H1 (cell line): Measurements from ENCODE around the gene RSPH6A. TPM values are rescaled to one million over a fixed set of nuclear protein-coding genes. Genes with fewer than 3 reads are reported as not detected.

Experiments used
- CBX8 ChIP-seq: fragments of 300-800, 300-1000 bp; sonication (generic); IDR thresholded peaks from 2 replicates; pipeline ENCODE4 v1.7.1; 2016; ENCODE audit warnings: low read depth, low read length, borderline replicate concordance
- CHD7 ChIP-seq: fragments of 300-600 bp; sonication (generic); IDR thresholded peaks from 2 replicates; pipeline ENCODE4 v1.7.1; 2012; ENCODE audit warnings: low read length, moderate library complexity, mild to moderate bottlenecking, inconsistent platforms; ENCODE audit not compliant: insufficient replicate concordance
- EZH2 ChIP-seq: fragments of 200-600 bp; sonication (generic); IDR thresholded peaks from 2 replicates; pipeline ENCODE4 v1.7.1; 2012; ENCODE audit warnings: low read depth, mild to moderate bottlenecking, moderate library complexity, low read length, inconsistent platforms; ENCODE audit not compliant: severe bottlenecking
- KDM1A ChIP-seq: fragments of 200-600, 300-600 bp; sonication (generic); IDR thresholded peaks from 2 replicates; pipeline ENCODE4 v1.7.1; 2016; ENCODE audit warnings: mild to moderate bottlenecking, low read length, borderline replicate concordance
- POLR2A ChIP-seq, 2 experiments: IDR thresholded peaks; 1 replicate in 1 of 2; 2 replicates in 1 of 2; pipeline ENCODE4 v1.6.1; 2011; ENCODE audit warnings: low read depth in 2 of 2, low read length in 2 of 2, mild to moderate bottlenecking in 2 of 2; ENCODE audit errors: control extremely low read depth in 1 of 2
- SAP30 ChIP-seq: fragments of 300-600 bp; sonication (generic); IDR thresholded peaks from 2 replicates; pipeline ENCODE4 v1.7.1; 2012; ENCODE audit warnings: low read length, moderate library complexity, mild to moderate bottlenecking, inconsistent platforms; ENCODE audit not compliant: insufficient read depth, insufficient replicate concordance
- TAF7 ChIP-seq: optimal IDR thresholded peaks from 2 replicates; pipeline ENCODE3; 2011; ENCODE audit warnings: low read depth, mild to moderate bottlenecking, inconsistent platforms, low read length, moderate library complexity, borderline replicate concordance
- TCF12 ChIP-seq: IDR thresholded peaks from 2 replicates; pipeline ENCODE4 v1.6.1; 2011; ENCODE audit warnings: low read depth, mild to moderate bottlenecking, low read length
- polyA plus RNA-seq, 7 experiments: library from polyadenylated mRNA; depleted of rRNA in 3 of 7; stranded (reverse) in 5 of 7; unstranded in 2 of 7; fragments of >200 nt in 5 of 7; fragments of 200-250 nt in 2 of 7; gene quantifications; 1 replicate in 5 of 7; 2 replicates in 1 of 7; 4 replicates in 1 of 7; pipeline versions ENCODE4 v1.2.1 to v1.2.3, GENCODE V29; 2011 to 2013; ENCODE audit warnings: missing spikeins in 2 of 7, mixed read lengths in 2 of 7
- total RNA-seq: library from RNA; stranded (reverse); fragmentation: NEBNext Ultra II Directional; extraction: Animal tissue kit (Norgen Biotek cat#: 25700); gene quantifications from 2 replicates; pipeline ENCODE4 v1.2.1, GENCODE V29; 2021
- TF ChIP-seq, protein P1 (sequence below): IDR thresholded peaks from 2 replicates; pipeline ENCODE4 v1.6.1; 2012; ENCODE audit warnings: inconsistent platforms

Gene RSPH6A
- total and polyA plus RNA-seq, 2 of the 8 experiments (the other 6 are each of a cell fraction or from before 2014, with no cell fraction given): 0.05 to 0.19 TPM

DNA sequence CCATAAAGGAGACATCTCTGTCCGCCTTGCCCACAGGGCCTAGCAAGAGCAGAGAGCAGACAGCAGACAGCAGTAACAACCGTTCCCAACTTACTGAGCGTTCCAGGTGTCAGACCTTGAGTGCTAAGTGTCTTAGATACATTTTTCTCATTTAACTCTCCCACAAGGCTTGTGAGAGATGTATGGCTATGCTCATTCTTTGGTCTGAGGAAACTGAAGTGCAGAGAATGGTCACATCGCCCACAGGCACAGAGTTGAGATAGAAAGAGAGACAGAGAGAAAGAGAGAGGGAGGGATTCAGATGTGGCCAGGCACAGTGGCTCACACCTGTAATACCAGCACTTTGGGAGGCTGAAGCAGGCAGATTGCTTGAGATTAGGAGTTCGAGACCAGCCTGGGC is 67.6 kb downstream of the RSPH6A start (continued):
- TF ChIP-seq CHD7 (no peak), SAP30 (no peak), TCF12 (no peak), KDM1A (no peak), POLR2A (IDR thresholded peaks at IDR 0.05; ENCODE audit: control extremely low read depth in 1 of 2, low read depth in 2 of 2, low read length in 2 of 2) (no peak), CBX8 (no peak), EZH2 (no peak), TAF7 (no peak)
- TF ChIP-seq, protein P1, sequence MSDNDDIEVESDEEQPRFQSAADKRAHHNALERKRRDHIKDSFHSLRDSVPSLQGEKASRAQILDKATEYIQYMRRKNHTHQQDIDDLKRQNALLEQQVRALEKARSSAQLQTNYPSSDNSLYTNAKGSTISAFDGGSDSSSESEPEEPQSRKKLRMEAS: no peak
